Spleen (tissue), 11 donors: ENCODE results near the gene ZNF23. TPM values are rescaled to one million over a fixed set of nuclear protein-coding genes. Genes with fewer than 3 reads are reported as not detected.

ENCODE experiments used
- DNase-seq: peaks from one replicate; pipeline ENCODE4 v3.0.0-alpha.2; 2020
- H3K27ac ChIP-seq, 8 donors: fragments of 200-600 bp; sonication (generic) in 7 of 8; 1 replicate in 4 of 8; 2 replicates in 4 of 8; pipeline versions ENCODE4 v1.5.0 to v1.8.0; 2016 to 2021; ENCODE audit warnings: inconsistent platforms in 4 of 8, mild to moderate bottlenecking in 4 of 8, moderate library complexity in 1 of 8
- H3K27me3 ChIP-seq, 7 donors: fragments of 200-600 bp; sonication (generic) in 6 of 7; replicated peaks in 1 of 7; 1 replicate in 4 of 7; 2 replicates in 3 of 7; pipeline versions ENCODE4 v1.5.0 to v1.8.0; 2016 to 2021; ENCODE audit warnings: inconsistent platforms in 3 of 7, mild to moderate bottlenecking in 1 of 7
- H3K36me3 ChIP-seq, 6 donors: fragments of 200-600 bp; sonication (generic) in 5 of 6; 1 replicate in 4 of 6; 2 replicates in 2 of 6; pipeline versions ENCODE4 v1.5.0 to v1.8.0; 2016 to 2021; ENCODE audit warnings: inconsistent platforms in 2 of 6
- H3K4me1 ChIP-seq, 6 donors: fragments of 200-600 bp; sonication (generic) in 5 of 6; 1 replicate in 3 of 6; 2 replicates in 3 of 6; pipeline versions ENCODE4 v1.5.0 to v1.8.0; 2016 to 2021; ENCODE audit warnings: inconsistent platforms in 3 of 6
- H3K4me3 ChIP-seq, 8 donors: fragments of 200-600 bp; sonication (generic) in 7 of 8; 1 replicate in 4 of 8; 2 replicates in 4 of 8; pipeline versions ENCODE4 v1.5.0 to v1.8.0; 2016 to 2021; ENCODE audit warnings: inconsistent platforms in 4 of 8, mild to moderate bottlenecking in 4 of 8, moderate library complexity in 2 of 8
- H3K9me3 ChIP-seq, 8 donors: fragments of 200-600 bp; sonication (generic) in 7 of 8; 1 replicate in 4 of 8; 2 replicates in 4 of 8; pipeline versions ENCODE4 v1.5.0 to v1.8.0; 2016 to 2021; ENCODE audit warnings: inconsistent platforms in 4 of 8
- CTCF ChIP-seq, 11 experiments: fragments of 200-600 bp in 7 of 11; fragments of 450-650 bp in 4 of 11; sonication (generic) in 4 of 11; IDR thresholded peaks in 8 of 11; conservative IDR thresholded peaks in 3 of 11; 1 replicate in 7 of 11; 2 replicates in 4 of 11; pipeline versions ENCODE4 v1.4.0 to v1.8.0; 2016 to 2021; ENCODE audit warnings: antibody characterized with exemption in 11 of 11, inconsistent platforms in 4 of 11, mild to moderate bottlenecking in 1 of 11
- POLR2A ChIP-seq, 3 donors: fragments of 450-650 bp; IDR thresholded peaks; one replicate each; pipeline ENCODE4 v1.5.1; 2017; ENCODE audit warnings: antibody characterized with exemption in 3 of 3, mild to moderate bottlenecking in 1 of 3
- POLR2AphosphoS5 ChIP-seq, 3 donors: sonication (generic); formaldehyde crosslinking; IDR thresholded peaks; one replicate each; pipeline ENCODE4 v1.5.1; 2017; ENCODE audit warnings: antibody characterized with exemption in 3 of 3
- WGBS, 5 donors: extraction: QIAGEN DNeasy Blood & Tissue Kit in 3 of 5; methylation state at CpG; one replicate each; pipeline versions ENCODE4 v1.1.5 to v1.1.7; 2013 to 2018; 5-methylcytosine and 5-hydroxymethylcytosine counted together
- intact Hi-C: fragments of 100-400 bp; cut with DNase I; formaldehyde crosslinking; loops from one replicate; pipeline ENCODE4 v1.15.0; 2023; ENCODE audit warnings: low total_unique reads
- polyA plus RNA-seq, 3 donors: library from polyadenylated mRNA; stranded (reverse); fragments of 200-250 nt; gene quantifications; one replicate each; pipeline ENCODE4 v1.2.1, GENCODE V29; 2013
- total RNA-seq, 7 donors: library from RNA; depleted of rRNA in 3 of 7; stranded (reverse); fragments of >200 nt in 3 of 7; fragmentation: NEBNext Ultra II Directional in 4 of 7; extraction: Animal tissue kit (Norgen Biotek cat#: 25700) in 4 of 7; gene quantifications; one replicate each; pipeline versions ENCODE4 v1.1.0 to v1.2.1, GENCODE V29; 2016 to 2021
- donor health status: healthy with polysubstance abuse.
- donor health status: DM: no; HTN: no; CAD: no; lungs with moderate emphysema.
- donor health status: DM: no; HTN: no; CAD: no.
- donor health status: Bipolar disorder and iron deficiency.
- donor health status: healthy.
- donor health status: DM: no; HTN: no; CAD: no.
- donor health status: DM: yes; HTN: yes; CAD: no.

The ZNF23 gene
- total and polyA plus RNA-seq, 10 donors = 6.3 to 12.4 (median 10.6) TPM

- Histone ChIP-seq H3K27me3 (peaks cover 3 to 45% (median 16%) of the 10 kb centered on the region in 7 donors), H3K36me3 (no peaks in the 10 kb centered on the region), H3K4me1 (peaks cover 0 to 15% (median 0%) of the 10 kb centered on the region in 6 donors), H3K4me3 (no peak overlapping the region), H3K27ac (no peak overlapping the region), H3K9me3 (no peaks in the 10 kb centered on the region)
- TF ChIP-seq POLR2AphosphoS5 (IDR thresholded peaks at IDR 0.05) (no peak), CTCF (IDR thresholded peaks at IDR 0.05 in 8 of 11, conservative IDR thresholded peaks at IDR 0.05 in 3 of 11) (no peak), POLR2A (IDR thresholded peaks at IDR 0.05) (no peak)
- DNase-seq = no peak
- intact Hi-C loops = no loop called here
- WGBS, 5 donors = 68 to 100% (median 83%) methylated on average over 1 to 2 of the region's 2 CpGs
These were observed 39.0 kb downstream of the ZNF23 start for GRCh38 chr16:71423016-71423415.

- WGBS, 5 donors = 58 to 64% (median 63%) methylated on average over 4 of the region's 4 CpGs
- H3K27ac ChIP-seq = no peak overlapping the region
- H3K27me3 ChIP-seq = peaks cover 3 to 48% (median 16%) of the 10 kb centered on the region in 7 donors
- H3K36me3 ChIP-seq = no peaks in the 10 kb centered on the region
- intact Hi-C loops = no loop called here
- no peak for TF ChIP-seq POLR2AphosphoS5 (IDR thresholded peaks at IDR 0.05)
- TF ChIP-seq CTCF (IDR thresholded peaks at IDR 0.05 in 8 of 11, conservative IDR thresholded peaks at IDR 0.05 in 3 of 11) = peak in 7 of 11 experiments; percentile 5 to 55 (median 40)
- H3K4me3 ChIP-seq = no peak overlapping the region
- peak; percentile 32 for DNase-seq
- no peaks in the 10 kb centered on the region for H3K9me3 ChIP-seq
- H3K4me1 ChIP-seq = peaks cover 0 to 15% (median 0%) of the 10 kb centered on the region in 6 donors
These were observed 40.1 kb downstream of the ZNF23 start for GRCh38 chr16:71421911-71422310.

- Histone ChIP-seq H3K27me3 (peaks cover 0 to 60% (median 7%) of the 10 kb centered on the region in 7 donors), H3K4me1 (peaks cover 0 to 11% (median 8%) of the 10 kb centered on the region in 6 donors), H3K27ac (no peak overlapping the region), H3K4me3 (no peak overlapping the region), H3K9me3 (no peaks in the 10 kb centered on the region), H3K36me3 (no peaks in the 10 kb centered on the region)
- no peak for TF ChIP-seq POLR2AphosphoS5 (IDR thresholded peaks at IDR 0.05)
- no peak for TF ChIP-seq POLR2A (IDR thresholded peaks at IDR 0.05)
- no peak for TF ChIP-seq CTCF (IDR thresholded peaks at IDR 0.05 in 8 of 11, conservative IDR thresholded peaks at IDR 0.05 in 3 of 11)
- no peak for DNase-seq
- WGBS, 5 donors = 86 to 92% (median 87%) methylated on average over 5 of the region's 5 CpGs
- intact Hi-C loops = loop anchor here (5.0 kb wide), 1 partner anchor 198 kb away; no protein-coding TSS in a partner anchor
These were observed 48.0 kb downstream of the ZNF23 start for GRCh38 chr16:71414038-71414437.

GRCh38 chr16:71413341-71413740 is 48.7 kb downstream of the ZNF23 start:
- WGBS, 5 donors = 52 to 75% (median 68%) methylated on average over 4 of the region's 4 CpGs
- Histone ChIP-seq H3K4me3 (no peak overlapping the region), H3K36me3 (no peaks in the 10 kb centered on the region), H3K27me3 (peaks cover 0 to 62% (median 7%) of the 10 kb centered on the region in 7 donors), H3K4me1 (peaks cover 0 to 11% (median 8%) of the 10 kb centered on the region in 6 donors), H3K27ac (no peak overlapping the region), H3K9me3 (no peaks in the 10 kb centered on the region)
- DNase-seq = peak; percentile 49
- intact Hi-C loops = loop anchor here (2.0 to 5.0 kb wide), 2 partner anchors 87 to 199 kb away; no protein-coding TSS in a partner anchor
- no peak for TF ChIP-seq POLR2AphosphoS5 (IDR thresholded peaks at IDR 0.05)
- TF ChIP-seq CTCF (IDR thresholded peaks at IDR 0.05 in 8 of 11, conservative IDR thresholded peaks at IDR 0.05 in 3 of 11) = no peak
